IPS-20b (cell line): ENCODE data around the gene TP53BP1.
A peak's percentile ranks its signal among the peaks of the same experiment; 100 is the strongest.

Experiments used
- H3K27ac ChIP-seq: one replicate; pipeline ENCODE4 v1.5.1; 2013; ENCODE audit warnings: low read length
- H3K27me3 ChIP-seq: 2 replicates; pipeline ENCODE4 v1.6.1; 2013; ENCODE audit warnings: mild to moderate bottlenecking, low read length, inconsistent platforms; ENCODE audit not compliant: insufficient read depth
- H3K36me3 ChIP-seq: 2 replicates; pipeline ENCODE4 v1.6.1; 2013; ENCODE audit warnings: low read depth, mild to moderate bottlenecking, inconsistent platforms, low read length, moderate library complexity; ENCODE audit not compliant: insufficient read depth
- H3K4me1 ChIP-seq: 2 replicates; pipeline ENCODE4 v1.6.1; 2013; ENCODE audit warnings: mild to moderate bottlenecking, control low read depth, inconsistent platforms, low read length, moderate library complexity; ENCODE audit not compliant: insufficient read depth
- H3K4me3 ChIP-seq: 2 replicates; pipeline ENCODE4 v1.5.1; 2013; ENCODE audit warnings: mild to moderate bottlenecking, low read length, inconsistent platforms
- H3K9ac ChIP-seq: 2 replicates; pipeline ENCODE4 v1.6.1; 2013; ENCODE audit warnings: low read depth, mild to moderate bottlenecking, inconsistent platforms, low read length, moderate library complexity
- H3K9me3 ChIP-seq: 2 replicates; pipeline ENCODE4 v1.6.1; 2013; ENCODE audit warnings: mild to moderate bottlenecking, low read depth, low read length, inconsistent platforms; ENCODE audit not compliant: insufficient read depth

The TP53BP1 gene

DNA sequence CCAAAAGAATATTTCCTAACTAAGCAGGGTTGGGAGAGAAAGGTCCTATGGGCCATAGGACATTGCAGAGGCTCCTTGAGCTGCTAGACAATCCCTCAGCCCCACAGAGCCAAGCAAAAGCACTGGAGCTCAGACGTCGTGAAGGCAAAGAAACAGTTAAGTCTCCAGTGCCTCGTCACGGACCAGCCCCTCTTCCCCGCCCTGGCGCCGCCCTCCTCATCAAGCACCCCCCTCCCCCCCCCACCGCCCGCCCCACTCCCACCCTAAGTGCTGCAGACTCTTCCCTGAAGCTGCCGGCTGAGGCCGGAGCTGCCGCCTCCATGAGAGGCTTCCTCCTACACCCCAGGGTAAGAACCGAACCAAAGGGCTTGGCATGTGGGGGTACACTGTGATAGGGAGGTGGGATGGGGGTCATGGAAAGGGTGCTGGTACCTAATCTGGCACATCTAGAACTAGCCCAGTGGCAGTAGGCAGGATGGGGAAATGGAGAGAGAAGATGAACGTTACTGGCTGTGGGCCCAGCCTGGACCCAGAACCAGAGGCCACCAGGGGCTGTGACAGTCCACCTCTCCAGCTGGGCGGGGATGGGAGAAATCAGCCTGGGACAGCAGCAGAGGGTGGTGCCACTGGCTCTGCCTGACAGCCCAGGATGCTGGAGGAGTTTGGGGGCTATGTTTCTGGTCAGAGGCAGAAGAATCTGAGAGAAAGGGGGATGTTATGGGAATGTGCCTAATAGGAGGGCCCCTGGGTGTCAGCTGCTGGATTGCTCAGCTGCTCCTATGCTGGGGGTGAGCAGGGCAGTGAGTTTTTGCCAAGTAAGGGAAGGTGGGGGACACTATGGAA, 24.6 kb upstream of the TP53BP1 start, which contains the start of gene MAP1A:
TSS of gene MAP1A (plus strand) at position 255 of the 843 bp plus-strand sequence. CDS start 3,866 bp downstream, outside the sequence.
- H3K4me3 ChIP-seq: peak within 1 kb of the TSS; percentile 68
- peaks cover 67% of the 10 kb centered on the region for H3K27me3 ChIP-seq
- no peaks in the 10 kb centered on the region; the same call in 1 of the 2 replicates for H3K36me3 ChIP-seq
- H3K9ac ChIP-seq: peak within 1 kb of the TSS; percentile 51; the same call in 1 of the 2 replicates
- H3K9me3 ChIP-seq: no peaks in the 10 kb centered on the region
- peaks cover 26% of the 10 kb centered on the region for H3K4me1 ChIP-seq
- no peak within 1 kb of the TSS for H3K27ac ChIP-seq

DNA sequence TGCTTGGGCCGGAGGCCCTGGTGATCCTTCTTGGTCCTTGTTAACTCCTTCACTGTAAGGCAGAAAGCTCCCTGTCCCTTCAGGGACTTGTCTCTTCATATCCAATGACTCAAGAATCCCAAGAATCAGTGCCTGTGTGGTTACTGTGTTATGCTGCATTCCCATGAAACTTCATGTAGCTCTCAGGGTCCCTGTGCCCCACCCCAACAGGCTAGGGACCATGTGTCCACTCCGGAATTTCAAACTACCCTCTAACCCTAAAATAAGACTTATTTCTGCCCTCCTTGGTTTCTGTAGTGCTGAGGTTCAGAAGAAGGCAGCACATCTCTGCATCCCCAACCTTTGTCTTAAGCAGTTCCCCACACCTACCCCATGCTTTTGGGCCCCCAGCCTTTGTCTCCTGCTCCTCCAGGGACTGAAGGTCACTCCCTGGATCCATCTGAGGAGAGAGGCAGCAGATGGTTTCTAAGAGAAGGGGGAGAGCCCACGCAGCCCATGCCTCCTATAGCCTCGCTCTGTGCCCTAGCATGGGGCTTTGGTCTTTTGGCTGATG, 23.9 kb upstream of the TP53BP1 start:
- Histone ChIP-seq H3K4me1 (peaks cover 26% of the 10 kb centered on the region), H3K27me3 (peaks cover 74% of the 10 kb centered on the region), H3K27ac (no peak overlapping the region), H3K4me3 (peak overlapping the region; percentile 61), H3K36me3 (no peaks in the 10 kb centered on the region; the same call in 1 of the 2 replicates), H3K9ac (peak overlapping the region; percentile 51; the same call in 1 of the 2 replicates), H3K9me3 (no peaks in the 10 kb centered on the region)

DNA sequence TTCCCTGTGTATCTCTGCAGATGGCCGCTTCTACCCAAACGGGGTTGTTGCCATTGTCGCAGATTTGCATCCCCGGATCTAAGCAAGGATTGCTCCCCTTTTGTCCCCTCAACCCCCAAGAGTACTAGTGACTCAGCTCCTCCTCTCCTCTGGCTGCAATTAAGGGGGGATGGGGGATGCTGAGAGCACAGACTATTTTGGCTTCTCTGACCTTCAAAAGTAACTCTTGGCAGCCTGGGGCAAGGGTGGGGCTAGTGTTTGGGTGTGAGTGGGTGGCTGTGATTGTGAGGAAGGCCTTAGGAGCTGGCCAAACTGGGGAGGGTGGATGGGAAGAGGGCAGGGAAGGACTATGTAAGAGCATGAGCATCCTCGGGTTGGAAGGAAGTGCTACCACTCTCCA, 23.2 kb upstream of the TP53BP1 start:
- H3K4me3 ChIP-seq: peak overlapping the region; percentile 61; the same call in 1 of the 2 replicates
- H3K4me1 ChIP-seq: peaks cover 30% of the 10 kb centered on the region
- H3K9me3 ChIP-seq: no peaks in the 10 kb centered on the region
- no peak overlapping the region for H3K9ac ChIP-seq
- no peak overlapping the region for H3K27ac ChIP-seq
- H3K27me3 ChIP-seq: peaks cover 78% of the 10 kb centered on the region
- no peaks in the 10 kb centered on the region for H3K36me3 ChIP-seq

- H3K27ac ChIP-seq: no peak overlapping the region
- peaks cover 81% of the 10 kb centered on the region for H3K27me3 ChIP-seq
- H3K4me3 ChIP-seq: peak overlapping the region; percentile 61; the same call in 1 of the 2 replicates
Observed at GRCh38 chr15:43515741-43516140, 22.8 kb upstream of the TP53BP1 start.

DNA sequence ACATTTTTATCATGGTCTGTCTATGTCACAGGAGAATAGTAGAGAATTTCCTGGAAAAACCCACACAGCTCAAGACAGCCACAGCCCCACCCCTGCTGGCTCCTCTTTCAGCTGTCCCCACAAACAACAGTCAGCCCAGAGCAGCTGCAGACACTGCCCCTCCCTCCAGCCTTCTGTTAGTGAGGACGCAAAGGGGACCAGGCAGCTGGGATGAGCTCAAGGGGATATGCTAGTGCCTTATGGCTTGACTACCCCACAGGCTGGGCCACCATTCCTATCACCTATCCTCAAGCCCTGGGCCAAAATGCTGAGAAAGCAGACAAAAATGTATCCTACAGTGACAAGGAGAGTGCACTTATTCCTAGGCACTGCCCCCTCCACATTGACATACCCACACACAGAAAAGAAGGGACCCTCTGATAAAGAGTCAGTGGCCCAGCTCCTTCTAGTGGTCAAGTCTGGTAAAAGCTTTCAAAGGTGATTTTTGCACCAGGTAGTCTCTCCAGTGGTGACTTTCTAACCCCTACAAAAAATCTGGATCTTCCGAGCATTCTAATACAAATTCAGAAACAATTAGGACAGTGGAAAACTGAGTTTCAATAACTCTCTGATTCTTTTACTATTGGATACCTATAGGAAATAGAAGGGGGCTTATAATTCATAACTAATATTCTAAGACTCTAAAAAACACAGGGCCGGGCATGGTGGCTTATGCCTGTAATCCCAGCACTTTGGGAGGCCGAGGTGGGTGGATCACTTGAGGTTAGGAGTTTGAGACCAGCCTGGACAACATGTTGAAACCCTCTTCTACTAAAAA, 21.5 kb upstream of the TP53BP1 start:
- Histone ChIP-seq H3K36me3 (no peaks in the 10 kb centered on the region), H3K9ac (no peak overlapping the region), H3K4me1 (peaks cover 34% of the 10 kb centered on the region), H3K9me3 (no peaks in the 10 kb centered on the region), H3K27me3 (peaks cover 68% of the 10 kb centered on the region), H3K4me3 (no peak overlapping the region; the same call in 1 of the 2 replicates), H3K27ac (no peak overlapping the region)

More at GRCh38 chr15:43515741-43516140, 22.8 kb upstream of the TP53BP1 start:
- H3K36me3 ChIP-seq: no peaks in the 10 kb centered on the region
- peaks cover 31% of the 10 kb centered on the region for H3K4me1 ChIP-seq
- H3K9ac ChIP-seq: no peak overlapping the region
- H3K9me3 ChIP-seq: no peaks in the 10 kb centered on the region

- peaks cover 59% of the 10 kb centered on the region for H3K27me3 ChIP-seq
- H3K4me1 ChIP-seq: peaks cover 27% of the 10 kb centered on the region
- H3K4me3 ChIP-seq: no peak overlapping the region
- H3K9ac ChIP-seq: no peak overlapping the region
- H3K36me3 ChIP-seq: no peaks in the 10 kb centered on the region
- no peak overlapping the region for H3K27ac ChIP-seq
- H3K9me3 ChIP-seq: no peaks in the 10 kb centered on the region
Observed at GRCh38 chr15:43513550-43513949, 20.6 kb upstream of the TP53BP1 start.

- Histone ChIP-seq H3K9ac (no peak overlapping the region; the same call in 1 of the 2 replicates), H3K4me3 (peak overlapping the region; percentile 81)
Observed at GRCh38 chr15:43511012-43511885, 18.3 kb upstream of the TP53BP1 start.

GRCh38 chr15:43510200-43511011, 17.4 kb upstream of the TP53BP1 start:
- peaks cover 7% of the 10 kb centered on the region; the same call in 1 of the 2 replicates for H3K4me1 ChIP-seq
- peak overlapping the region; percentile 86; the same call in 1 of the 2 replicates for H3K9ac ChIP-seq
- peaks cover 29% of the 10 kb centered on the region for H3K27me3 ChIP-seq
- H3K27ac ChIP-seq: peak overlapping the region; percentile 22
- no peaks in the 10 kb centered on the region for H3K9me3 ChIP-seq
- H3K36me3 ChIP-seq: no peaks in the 10 kb centered on the region
- H3K4me3 ChIP-seq: peak overlapping the region; percentile 81

More at GRCh38 chr15:43511012-43511885, 18.3 kb upstream of the TP53BP1 start:
- Histone ChIP-seq H3K36me3 (no peaks in the 10 kb centered on the region), H3K27me3 (peaks cover 37% of the 10 kb centered on the region), H3K9me3 (no peaks in the 10 kb centered on the region), H3K27ac (no peak overlapping the region), H3K4me1 (peaks cover 13% of the 10 kb centered on the region)

DNA sequence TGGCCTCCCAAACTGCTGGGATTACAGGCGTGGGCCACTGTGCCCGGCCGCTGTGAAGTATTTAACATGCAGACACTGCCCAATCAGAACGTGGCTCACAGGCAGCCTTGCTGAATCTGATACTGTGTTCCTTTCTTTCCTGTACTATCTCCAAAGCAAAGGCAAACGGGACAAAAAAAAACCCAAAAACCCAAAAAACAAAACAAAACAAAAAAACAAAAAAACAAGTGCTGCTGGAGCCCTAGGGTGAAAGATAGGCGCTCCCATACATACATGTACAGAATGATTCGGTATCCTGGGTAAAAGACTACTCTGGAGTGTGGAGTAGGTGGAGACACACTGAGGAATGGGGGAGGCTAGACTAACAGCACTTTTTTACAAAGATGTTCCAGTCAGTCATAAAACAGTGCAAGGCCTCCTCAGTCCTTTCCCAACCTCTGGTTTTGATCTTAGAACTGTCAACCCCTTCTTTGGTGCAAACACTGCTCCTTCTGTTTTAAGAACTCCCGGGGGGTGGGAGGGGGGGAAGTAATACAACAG, 16.8 kb upstream of the TP53BP1 start:
- H3K27ac ChIP-seq: no peak overlapping the region

More for the DNA sequence above, 16.8 kb upstream of the TP53BP1 start:
- Histone ChIP-seq H3K9ac (peak overlapping the region; percentile 86; the same call in 1 of the 2 replicates), H3K36me3 (no peaks in the 10 kb centered on the region), H3K4me3 (peak overlapping the region; percentile 81), H3K9me3 (no peaks in the 10 kb centered on the region), H3K27me3 (peaks cover 26% of the 10 kb centered on the region), H3K4me1 (peaks cover 7% of the 10 kb centered on the region; the same call in 1 of the 2 replicates)
